Heart left ventricle (tissue), 16 donors: ENCODE measurements around the gene MTUS2. TPM values are rescaled to one million over a fixed set of nuclear protein-coding genes. Genes with fewer than 3 reads are reported as not detected.

ENCODE experiments used
- ATAC-seq, 4 donors: fragments of 200-7000 bp; cut with Tn5 transposase; one replicate each; pipeline ENCODE4 v1.9.1; 2020 to 2022; ENCODE audit warnings: moderate library complexity in 4 of 4, mild to moderate bottlenecking in 3 of 4, moderate number of reproducible peaks in 1 of 4
- DNase-seq, 5 donors: peaks; one replicate each; pipeline ENCODE4 v3.0.0-alpha.2; 2020
- H3K27ac ChIP-seq, 12 donors: fragments of 200-600 bp; sonication (generic) in 4 of 12; one replicate each; pipeline versions ENCODE4 v1.5.0 to v1.8.0; 2016 to 2022; ENCODE audit warnings: mild to moderate bottlenecking in 2 of 12
- H3K27me3 ChIP-seq, 9 donors: fragments of 200-600 bp; sonication (generic) in 2 of 9; one replicate each; pipeline versions ENCODE4 v1.5.1 to v1.8.0; 2016 to 2022; ENCODE audit warnings: mild to moderate bottlenecking in 3 of 9
- H3K36me3 ChIP-seq, 9 donors: fragments of 200-600 bp; sonication (generic) in 2 of 9; one replicate each; pipeline versions ENCODE4 v1.5.0 to v1.8.0; 2018 to 2022; ENCODE audit warnings: mild to moderate bottlenecking in 2 of 9
- H3K4me1 ChIP-seq, 12 donors: fragments of 200-600 bp; sonication (generic) in 4 of 12; one replicate each; pipeline versions ENCODE4 v1.5.0 to v1.8.0; 2016 to 2022; ENCODE audit warnings: mild to moderate bottlenecking in 3 of 12
- H3K4me3 ChIP-seq, 12 donors: fragments of 200-600 bp; sonication (generic) in 4 of 12; one replicate each; pipeline versions ENCODE4 v1.5.0 to v1.8.0; 2017 to 2022; ENCODE audit warnings: mild to moderate bottlenecking in 9 of 12, moderate library complexity in 4 of 12
- H3K9me3 ChIP-seq, 12 donors: fragments of 200-600 bp; sonication (generic) in 4 of 12; one replicate each; pipeline versions ENCODE4 v1.5.0 to v1.8.0; 2016 to 2022; ENCODE audit warnings: mild to moderate bottlenecking in 1 of 12
- CTCF ChIP-seq, 12 donors: fragments of 200-600 bp; sonication (generic) in 4 of 12; IDR thresholded peaks; one replicate each; pipeline versions ENCODE4 v1.5.0 to v1.8.0; 2018 to 2022; ENCODE audit warnings: antibody characterized with exemption in 12 of 12, mild to moderate bottlenecking in 5 of 12
- POLR2A ChIP-seq, 2 donors: fragments of 450-650 bp; IDR thresholded peaks; one replicate each; pipeline ENCODE4 v1.6.1; 2017; ENCODE audit warnings: antibody characterized with exemption in 2 of 2, mild to moderate bottlenecking in 2 of 2, moderate library complexity in 2 of 2
- WGBS, 4 donors: extraction: QIAGEN DNeasy Blood & Tissue Kit in 2 of 4; methylation state at CpG; one replicate each; pipeline versions ENCODE4 v1.1.5 to v1.1.7; 2013 to 2018; 5-methylcytosine and 5-hydroxymethylcytosine counted together
- intact Hi-C, 10 donors: fragments of 100-400 bp; cut with DNase I; formaldehyde crosslinking; loops; one replicate each; pipeline versions ENCODE4 v1.11.1 to v1.14.2; 2022
- polyA plus RNA-seq, 2 donors: library from polyadenylated mRNA; stranded (reverse); fragments of 200-250 nt; gene quantifications; one replicate each; pipeline ENCODE4 v1.2.3, GENCODE V29; 2013
- total RNA-seq, 9 donors: library from RNA; depleted of rRNA in 2 of 9; stranded (reverse); fragments of >200 nt in 2 of 9; fragmentation: NEBNext Ultra II Directional in 3 of 9; extraction: Animal tissue kit (Norgen Biotek cat#: 25700) in 3 of 9; gene quantifications; one replicate each; pipeline versions ENCODE4 v1.1.0 to v1.2.4, GENCODE V29; 2016 to 2023
- donor health status: ischemic (EF 13 %, LVEDD 7.1; RV severe dilation, severe dysfunction).
- donor health status: healthy with polysubstance abuse.
- donor health status: DM: no; HTN: yes; CAD: no.
- donor health status: DM: no; HTN: no; CAD: no.
- donor health status: ischemic (EF 25% LVEDD 6.9; RV normal size, moderate dysfunction).
- donor health status: ischemic (EF 25% LVEDD 5.7; RV mildly dilated, moderate dysfunction).
- donor health status: healthy.
- donor health status: DM: yes; HTN: yes; CAD: no.
- donor health status: ischemic (EF 35%, LVEDD 5.7; RV mildly dilated, moderate dysfunction).
- donor health status: nonischemic (EF 11% LVEDD 7.7; RV severe dilation, severe dysfunction).
- donor health status: DM: yes; HTN: yes; CAD: no.
- donor health status: PGD.
- donor health status: ischemic (EF 29% LVEDD 5.4; RV normal size, mild dysfunction).
- donor health status: nonischemic (EF 23%, LVEDD 6.1; RV moderate dilation, normal function).

The MTUS2 gene
- total and polyA plus RNA-seq, 11 donors, result 28.7 to 174 (median 67.9) TPM

GRCh38 chr13:29511980-29512379 is 691.8 kb downstream of the MTUS2 start:
- no peak for DNase-seq

GRCh38 chr13:29513002-29513980 is 693.2 kb downstream of the MTUS2 start:
- H3K4me3 ChIP-seq, result no peak overlapping the region
- peak overlapping the region in 3 of 12 donors; percentile 19 to 54 (median 42) for H3K27ac ChIP-seq
- TF ChIP-seq POLR2A (IDR thresholded peaks at IDR 0.05) (no peak), CTCF (IDR thresholded peaks at IDR 0.05) (no peak)
- WGBS, 4 donors, result 91 to 98% (median 95%) methylated on average over 22 to 24 of the region's 24 CpGs
- peaks cover 0 to 56% (median 17%) of the 10 kb centered on the region in 9 donors for H3K36me3 ChIP-seq
- intact Hi-C loops, result loop anchor here in 2 of 10 donors (5.0 kb wide), 1 partner anchor 79 kb away; no protein-coding TSS in a partner anchor
- peaks cover 0 to 22% (median 7%) of the 10 kb centered on the region in 12 donors for H3K4me1 ChIP-seq
- H3K27me3 ChIP-seq, result no peaks in the 10 kb centered on the region
- no peaks in the 10 kb centered on the region for H3K9me3 ChIP-seq
- DNase-seq (no peak), ATAC-seq (peak in 1 of 4 donors; percentile 4)

More at GRCh38 chr13:29511980-29512379, 691.8 kb downstream of the MTUS2 start:
- 79 to 89% (median 84%) methylated on average over 8 of the region's 8 CpGs for WGBS, 4 donors
- Histone ChIP-seq H3K9me3 (no peaks in the 10 kb centered on the region), H3K27me3 (no peaks in the 10 kb centered on the region), H3K4me1 (peaks cover 0 to 35% (median 15%) of the 10 kb centered on the region in 12 donors), H3K36me3 (peaks cover 0 to 43% (median 13%) of the 10 kb centered on the region in 9 donors), H3K4me3 (no peak overlapping the region), H3K27ac (no peak overlapping the region)
- no peak for TF ChIP-seq CTCF (IDR thresholded peaks at IDR 0.05)
- TF ChIP-seq POLR2A (IDR thresholded peaks at IDR 0.05), result no peak
- ATAC-seq, result no peak
- intact Hi-C loops, result loop anchor here in 3 of 10 donors (2.0 to 5.0 kb wide), 2 partner anchors 80 to 197 kb away; no protein-coding TSS in a partner anchor

- Histone ChIP-seq H3K27me3 (no peaks in the 10 kb centered on the region), H3K4me3 (no peak overlapping the region), H3K9me3 (no peaks in the 10 kb centered on the region), H3K4me1 (peaks cover 0 to 13% (median 0%) of the 10 kb centered on the region in 12 donors), H3K36me3 (peaks cover 0 to 64% (median 17%) of the 10 kb centered on the region in 9 donors), H3K27ac (peak overlapping the region in 3 of 12 donors; percentile 19 to 54 (median 42))
- WGBS, 4 donors, result 74 to 90% (median 85%) methylated on average over 12 to 32 of the region's 32 CpGs
- ATAC-seq (peak; percentile 32 to 61 (median 56)), DNase-seq (no peak)
- TF ChIP-seq POLR2A (IDR thresholded peaks at IDR 0.05) (no peak), CTCF (IDR thresholded peaks at IDR 0.05) (no peak)
- intact Hi-C loops, result loop anchor here in 2 of 10 donors (5.0 kb wide), 1 partner anchor 78 kb away; no protein-coding TSS in a partner anchor
Observed at GRCh38 chr13:29513981-29514719, 694.0 kb downstream of the MTUS2 start.
